K562 (cell line): ENCODE results near the gene ZNRF1. TPM values are rescaled to one million over a fixed set of nuclear protein-coding genes. Genes with fewer than 3 reads are reported as not detected.
A peak's percentile ranks its signal among the peaks of the same experiment; 100 is the strongest.

Experiments used
- ATAC-seq: fragments of 200-7000 bp; cut with Tn5 transposase; 3 replicates; pipeline ENCODE4 v1.9.1; 2020; ENCODE audit warnings: moderate library complexity
- BruUV-seq: library from RNA; stranded (reverse); fragments of 400-500 nt; replicated peaks from 2 replicates; lab custom pipeline; 2021; lab: Mats Ljungman, UMichigan
- CTCF ChIA-PET: fragments of 300-600 bp; formaldehyde crosslinking; extraction: SDS; loops from one replicate; lab custom pipeline; 2021; ENCODE audit warnings: low intra/inter-chr PET ratio; lab: Yijun Ruan, JAX
- POLR2A ChIA-PET: fragments of 300-600, 350-650 bp; sonication (Branson Sonifier 250); formaldehyde crosslinking; extraction: SDS; loops from one replicate; lab custom pipeline; 2021; ENCODE audit warnings: antibody characterized with exemption, inconsistent platforms; lab: Yijun Ruan, JAX
- DNase-seq, 4 experiments: peaks; one replicate each; pipeline versions ENCODE4 v3.0.0 to v3.0.0-alpha.2; 2011 to 2018; ENCODE audit warnings: low spot score in 3 of 4, mixed read lengths in 3 of 4; ENCODE audit errors: extremely low read depth in 1 of 4
- FAIRE-seq: peaks from 2 replicates; lab custom pipeline; 2011; peaks lifted over from hg19 to GRCh38; lab: Jason Lieb, UNC
- H2AFZ ChIP-seq: 2 replicates; pipeline ENCODE4 v1.6.0; 2011; ENCODE audit warnings: low read depth, low read length, control low read depth, inconsistent platforms
- H3K27ac ChIP-seq: fragments of 200-600 bp; 3 replicates; pipeline ENCODE4 v1.8.0; 2011; ENCODE audit warnings: low read depth, mild to moderate bottlenecking, control low read depth, inconsistent platforms, low read length, moderate library complexity, mixed read lengths; ENCODE audit errors: extremely low read depth
- H3K27me3 ChIP-seq, 2 experiments: fragments of 300-600 bp in 1 of 2; 2 replicates in 1 of 2; 3 replicates in 1 of 2; pipeline versions ENCODE4 v1.6.0 to v1.8.0; 2011; ENCODE audit warnings: inconsistent platforms in 2 of 2, low read length in 2 of 2, mild to moderate bottlenecking in 1 of 2, mixed read lengths in 1 of 2, moderate library complexity in 1 of 2; ENCODE audit not compliant: control insufficient read depth in 2 of 2, insufficient read depth in 2 of 2
- H3K36me3 ChIP-seq: fragments of 300-600 bp; 3 replicates; pipeline ENCODE4 v1.8.0; 2011; ENCODE audit warnings: mild to moderate bottlenecking, low read length, inconsistent platforms; ENCODE audit not compliant: control insufficient read depth, insufficient read depth
- H3K4me1 ChIP-seq, 2 experiments: fragments of 200-600 bp in 1 of 2; replicated peaks in 1 of 2; 2 replicates in 1 of 2; 3 replicates in 1 of 2; pipeline versions ENCODE4 v1.5.1 to v1.8.0; 2011; ENCODE audit warnings: inconsistent platforms in 2 of 2, low read length in 2 of 2, mild to moderate bottlenecking in 1 of 2, mixed read lengths in 1 of 2, moderate library complexity in 1 of 2; ENCODE audit not compliant: control insufficient read depth in 2 of 2, insufficient read depth in 2 of 2
- H3K4me2 ChIP-seq: 2 replicates; pipeline ENCODE4 v1.6.1; 2011; ENCODE audit warnings: low read length, control low read depth, inconsistent platforms, mixed read lengths; ENCODE audit not compliant: insufficient read depth
- H3K4me3 ChIP-seq: fragments of 200-600 bp; sonication (generic), shearing (Covaris generic); 2 replicates; pipeline ENCODE4 v1.5.1; 2016; ENCODE audit warnings: control low read depth, inconsistent platforms
- H3K79me2 ChIP-seq: fragments of 200-600 bp; 3 replicates; pipeline ENCODE4 v1.8.0; 2011; ENCODE audit warnings: low read length, inconsistent platforms; ENCODE audit not compliant: control insufficient read depth, insufficient read depth
- H3K9ac ChIP-seq, 2 experiments: 2 replicates each; pipeline versions ENCODE4 v1.6.0 to v1.6.1; 2011; ENCODE audit warnings: low read depth in 2 of 2, low read length in 2 of 2, control low read depth in 1 of 2, inconsistent platforms in 1 of 2, mild to moderate bottlenecking in 1 of 2, mixed read lengths in 1 of 2; ENCODE audit not compliant: insufficient read depth in 1 of 2
- H3K9me1 ChIP-seq: one replicate; pipeline ENCODE4 v1.6.0; 2011; ENCODE audit warnings: inconsistent platforms, mild to moderate bottlenecking, low read length, moderate library complexity; ENCODE audit not compliant: control insufficient read depth, insufficient read depth
- H3K9me3 ChIP-seq: replicated peaks from 2 replicates; pipeline ENCODE4 v1.5.1; 2011; ENCODE audit warnings: low read depth, low read length, inconsistent platforms; ENCODE audit not compliant: control insufficient read depth, insufficient read depth
- H4K20me1 ChIP-seq: replicated peaks from 2 replicates; pipeline ENCODE4 v1.6.1; 2011; ENCODE audit warnings: low read length, inconsistent platforms, mixed read lengths; ENCODE audit not compliant: control insufficient read depth, insufficient read depth
- ARHGAP35 ChIP-seq: fragments of 450-650 bp; IDR thresholded peaks from 2 replicates; pipeline ENCODE4 v1.6.1; 2018; ENCODE audit not compliant: partially characterized antibody
- ATF1 ChIP-seq, 2 experiments: fragments of 450-650 bp in 1 of 2; IDR thresholded peaks; 2 replicates each; pipeline ENCODE4 v1.6.1; 2016; ENCODE audit warnings: missing compliant biosample characterization in 1 of 2, missing genetic modification characterization in 1 of 2
- E2F8 ChIP-seq: fragments of 450-650 bp; IDR thresholded peaks from 2 replicates; pipeline ENCODE4 v1.7.1; 2018; ENCODE audit warnings: mild to moderate bottlenecking, low read depth; ENCODE audit not compliant: partially characterized antibody
- EGR1 ChIP-seq: fragments of 450-650 bp; conservative IDR thresholded peaks from 2 replicates; pipeline ENCODE4 v1.6.1; 2017; ENCODE audit warnings: mild to moderate bottlenecking
- ELK1 ChIP-seq: sonication (generic); formaldehyde crosslinking; IDR thresholded peaks from 2 replicates; pipeline ENCODE4 v1.8.1; 2022; ENCODE audit warnings: missing genetic modification reagents
- HDAC8 ChIP-seq: fragments of 450-650 bp; IDR thresholded peaks from 2 replicates; pipeline ENCODE4 v1.6.1; 2016; ENCODE audit warnings: mild to moderate bottlenecking, missing genetic modification characterization, moderate library complexity, missing compliant biosample characterization
- KAT8 ChIP-seq: fragments of 450-650 bp; IDR thresholded peaks from 2 replicates; pipeline ENCODE4 v1.6.1; 2016; ENCODE audit warnings: low read depth, mild to moderate bottlenecking
- MTA2 ChIP-seq: fragments of 450-650 bp; IDR thresholded peaks from 2 replicates; pipeline ENCODE4 v1.6.1; 2016; ENCODE audit warnings: low read depth
- NFATC3 ChIP-seq: fragments of 450-650 bp; IDR thresholded peaks from 2 replicates; pipeline ENCODE4 v1.6.1; 2017; ENCODE audit warnings: mild to moderate bottlenecking
- TRIM25 ChIP-seq: fragments of 450-650 bp; IDR thresholded peaks from 2 replicates; pipeline ENCODE4 v1.7.0; 2016; ENCODE audit warnings: borderline replicate concordance
- XRCC5 ChIP-seq: fragments of 200-400 bp; formaldehyde crosslinking; IDR thresholded peaks from 2 replicates; pipeline ENCODE4 v1.6.1; 2017; ENCODE audit warnings: low read depth, mild to moderate bottlenecking, low read length
- ZBED1 ChIP-seq: IDR thresholded peaks from 2 replicates; pipeline ENCODE4 v1.6.1; 2014
- ZNF280B ChIP-seq: fragments of 250-450 bp; sonication (Bioruptor Pico); IDR thresholded peaks from 2 replicates; pipeline ENCODE4 v1.5.1; 2021; ENCODE audit warnings: mild to moderate bottlenecking
- WGBS: fragments of 100-300 bp; shearing (Covaris generic); methylation state at CpG from one replicate; pipeline ENCODE4 v1.1.6; 2016; ENCODE audit warnings: low coverage, mixed read lengths; ENCODE audit not compliant: insufficient coverage; ENCODE audit errors: missing lambda C conversion rate; 5-methylcytosine and 5-hydroxymethylcytosine counted together
- in situ Hi-C: fragments of 300-500 bp; cut with MboI; formaldehyde crosslinking; loops from 4 replicates; pipeline ENCODE4 v1.15.0; 2018; ENCODE audit warnings: inconsistent platforms, mixed read lengths
- intact Hi-C: fragments of 100-400 bp; cut with micrococcal nuclease; formaldehyde crosslinking; loops from 2 replicates; pipeline ENCODE4 v1.14.2; 2022
- polyA plus RNA-seq, 8 experiments: library from polyadenylated mRNA; depleted of rRNA in 4 of 8; stranded (reverse) in 5 of 8; unstranded in 3 of 8; fragments of >200 nt; fragmentation: Nextera tagmentation in 2 of 8; fragmentation: Illumina TruSeq in 1 of 8; extraction: Ambion mirVana in 2 of 8; extraction: Trizol in 1 of 8; gene quantifications; 2 replicates each; pipeline versions ENCODE4 v1.2.1 to v1.2.3, GENCODE V29; 2011 to 2014; ENCODE audit warnings: inconsistent platforms in 1 of 8, missing spikeins in 1 of 8
- total RNA-seq, 7 experiments: library from RNA; depleted of rRNA in 6 of 7; stranded (reverse); fragments of >200 nt in 6 of 7; fragmentation: Illumina TruSeq in 2 of 7; extraction: Trizol in 2 of 7; gene quantifications; 2 replicates each; pipeline versions ENCODE4 v1.2.1 to v1.2.3, GENCODE V29; 2011 to 2021; ENCODE audit warnings: low replicate concordance in 1 of 7

Gene ZNRF1
- total and polyA plus RNA-seq, 9 of the 15 experiments (the other 6 are each of a cell fraction or from before 2014, with no cell fraction given), result 9.5 to 37.7 (median 20.0) TPM

GRCh38 chr16:75074920-75075687 lies 76.3 kb downstream of the ZNRF1 start:
- H3K79me2 ChIP-seq, result peaks cover 91% of the 10 kb centered on the region
- peak; percentile 82 for ATAC-seq
- TF ChIP-seq TRIM25, result no peak
- TF ChIP-seq EGR1, result no peak
- TF ChIP-seq ZNF280B (CRISPR knock-in tag), result no peak
- no peak for TF ChIP-seq ZBED1
- TF ChIP-seq MTA2, result no peak
- TF ChIP-seq HDAC8, result no peak
- no peak for TF ChIP-seq NFATC3
- TF ChIP-seq ARHGAP35, result no peak
- TF ChIP-seq KAT8, result no peak
- no peak; the same call in 1 of the 2 replicates for TF ChIP-seq XRCC5
- no peak for TF ChIP-seq ATF1 (CRISPR knock-in tag; IDR thresholded peaks at IDR 0.05)
- TF ChIP-seq ATF1 (tag; IDR thresholded peaks at IDR 0.05), result peak; percentile 40; the same call in 1 of the 2 replicates
- TF ChIP-seq ELK1 (CRISPR knock-in tag), result no peak
- no peak for TF ChIP-seq E2F8

More at GRCh38 chr16:75074920-75075687, 76.3 kb downstream of the ZNRF1 start:
- CTCF ChIA-PET, result no interaction called here
- Histone ChIP-seq H3K27ac (peak overlapping the region; percentile 81), H3K4me2 (peak overlapping the region; percentile 86), H3K4me1 (peaks cover 33 to 64% of the 10 kb centered on the region in 2 experiments), H3K27me3 (no peaks in the 10 kb centered on the region), H3K9ac (peak overlapping the region; percentile 47 to 88), H3K36me3 (no peaks in the 10 kb centered on the region; the same call in 2 of the 3 replicates), H2AFZ (peak overlapping the region; percentile 74), H3K4me3 (0 out of 2 replicates have a peak overlapping the region, but pooled peaks have one; percentile 8), H4K20me1 (no peaks in the 10 kb centered on the region), H3K9me1 (no peaks in the 10 kb centered on the region), H3K9me3 (no peaks in the 10 kb centered on the region)
- POLR2A ChIA-PET, result interaction anchor here (1.0 to 1.4 kb wide), 4 partner anchors 9 to 88 kb away, joined by 3 to 5 read pairs (median 4); no protein-coding TSS in a partner anchor
- peak; percentile 63 to 82 (median 76) for DNase-seq
- 2% methylated on average over 12 of the region's 12 CpGs for WGBS
- TSS peak; percentile 67 for BruUV-seq
- intact Hi-C loops (no loop called here), in situ Hi-C loops (no loop called here)
- peak; percentile 89 for FAIRE-seq
